Activated CD4-positive, alpha-beta T cell treated with anti-CD3 and anti-CD28 coated beads, Interleukin-2, amount 10 ng/mL, durations not matched to agents 24 days and 14 days (primary cell): ENCODE results near the gene SPINT1. TPM values are rescaled to one million over a fixed set of nuclear protein-coding genes. Genes with fewer than 3 reads are reported as not detected.
A peak's percentile ranks its signal among the peaks of the same experiment; 100 is the strongest.

ENCODE experiments used
- DNase-seq: peaks from one replicate; pipeline ENCODE4 v3.0.0; 2022
- H3K27ac Mint-ChIP-seq: one replicate; pipeline ENCODE4 v1.8.0; 2022; ENCODE audit warnings: mild to moderate bottlenecking, mixed read lengths
- H3K27me3 Mint-ChIP-seq: one replicate; pipeline ENCODE4 v1.8.0; 2022; ENCODE audit warnings: mixed read lengths
- H3K36me3 Mint-ChIP-seq: one replicate; pipeline ENCODE4 v1.8.0; 2022; ENCODE audit warnings: low read depth, mild to moderate bottlenecking, mixed read lengths
- H3K4me1 Mint-ChIP-seq: one replicate; pipeline ENCODE4 v1.8.0; 2021; ENCODE audit warnings: mixed read lengths
- H3K4me3 Mint-ChIP-seq: one replicate; pipeline ENCODE4 v1.8.0; 2022; ENCODE audit warnings: mild to moderate bottlenecking, moderate library complexity, mixed read lengths
- H3K9me3 Mint-ChIP-seq: one replicate; pipeline ENCODE4 v1.8.0; 2021; ENCODE audit warnings: mixed read lengths
- intact Hi-C: fragments of 100-400 bp; cut with micrococcal nuclease; formaldehyde crosslinking; loops from one replicate; pipeline ENCODE4 v1.15.1; 2023
- total RNA-seq: library from RNA; stranded (reverse); gene quantifications from 2 replicates; pipeline ENCODE4 v1.2.3, GENCODE V29; 2022

The SPINT1 gene
- total RNA-seq = 11.3 and 12.9 TPM in 2 replicates

- peaks cover 3% of the 10 kb centered on the region for H3K36me3 Mint-ChIP-seq
- H3K27ac Mint-ChIP-seq = peak within 1 kb of the TSS; percentile 56
- H3K4me3 Mint-ChIP-seq = peak within 1 kb of the TSS; percentile 90
- peaks cover 27% of the 10 kb centered on the region for H3K4me1 Mint-ChIP-seq
- H3K27me3 Mint-ChIP-seq = peaks cover 19% of the 10 kb centered on the region
- no peaks in the 10 kb centered on the region for H3K9me3 Mint-ChIP-seq
- intact Hi-C loops = loop anchor here (1.0 kb wide), 1 partner anchor 48 kb away; no protein-coding TSS in a partner anchor
- DNase-seq = peak; percentile 81
These were observed at the start of gene SPINT1 for GRCh38 chr15:40843885-40844695. TSS of gene SPINT1 (plus strand) at chr15:40844048. CDS start at chr15:40844555, 507 bp downstream.

GRCh38 chr15:40796041-40796440, 47.8 kb upstream of the SPINT1 start:
- intact Hi-C loops = no loop called here
- no peak overlapping the region for H3K27ac Mint-ChIP-seq
- no peaks in the 10 kb centered on the region for H3K9me3 Mint-ChIP-seq
- DNase-seq = no peak
- H3K4me1 Mint-ChIP-seq = peaks cover 17% of the 10 kb centered on the region
- H3K4me3 Mint-ChIP-seq = no peak overlapping the region
- H3K36me3 Mint-ChIP-seq = peaks cover 30% of the 10 kb centered on the region
- no peaks in the 10 kb centered on the region for H3K27me3 Mint-ChIP-seq

GRCh38 chr15:40796512-40796911, 47.3 kb upstream of the SPINT1 start:
- Mint-ChIP-seq H3K27me3 (no peaks in the 10 kb centered on the region), H3K27ac (no peak overlapping the region), H3K4me3 (no peak overlapping the region), H3K36me3 (peaks cover 32% of the 10 kb centered on the region), H3K9me3 (no peaks in the 10 kb centered on the region), H3K4me1 (peaks cover 17% of the 10 kb centered on the region)
- no peak for DNase-seq
- intact Hi-C loops = no loop called here

- Mint-ChIP-seq H3K27ac (no peak overlapping the region), H3K4me1 (peaks cover 12% of the 10 kb centered on the region)
These were observed 44.3 kb upstream of the SPINT1 start for GRCh38 chr15:40799523-40799922.

GRCh38 chr15:40803076-40803475, 40.8 kb upstream of the SPINT1 start:
- Mint-ChIP-seq H3K4me3 (no peak overlapping the region), H3K9me3 (no peaks in the 10 kb centered on the region), H3K4me1 (peaks cover 14% of the 10 kb centered on the region), H3K36me3 (peaks cover 29% of the 10 kb centered on the region), H3K27me3 (no peaks in the 10 kb centered on the region), H3K27ac (no peak overlapping the region)
- intact Hi-C loops = no loop called here
- DNase-seq = no peak

More at GRCh38 chr15:40799523-40799922, 44.3 kb upstream of the SPINT1 start:
- Mint-ChIP-seq H3K9me3 (no peaks in the 10 kb centered on the region), H3K36me3 (peaks cover 27% of the 10 kb centered on the region), H3K4me3 (no peak overlapping the region), H3K27me3 (no peaks in the 10 kb centered on the region)
- intact Hi-C loops = no loop called here
- DNase-seq = no peak

GRCh38 chr15:40803688-40804087, 40.2 kb upstream of the SPINT1 start:
- Mint-ChIP-seq H3K4me3 (no peak overlapping the region), H3K27me3 (no peaks in the 10 kb centered on the region), H3K9me3 (no peaks in the 10 kb centered on the region), H3K4me1 (peaks cover 16% of the 10 kb centered on the region), H3K27ac (no peak overlapping the region), H3K36me3 (peaks cover 23% of the 10 kb centered on the region)
- no peak for DNase-seq
- intact Hi-C loops = no loop called here

GRCh38 chr15:40806672-40807027, 37.2 kb upstream of the SPINT1 start:
- intact Hi-C loops = loop anchor here (1.0 to 2.0 kb wide), 7 partner anchors 20 to 310 kb away; partner anchors contain the start of genes INO80, KNL1, RMDN3 and RPUSD2
- no peak for DNase-seq
- Mint-ChIP-seq H3K36me3 (peaks cover 24% of the 10 kb centered on the region), H3K4me1 (peaks cover 16% of the 10 kb centered on the region), H3K4me3 (peak overlapping the region; percentile 93), H3K9me3 (no peaks in the 10 kb centered on the region), H3K27me3 (no peaks in the 10 kb centered on the region), H3K27ac (peak overlapping the region; percentile 96)

- H3K4me3 Mint-ChIP-seq = peak within 1 kb of the TSS; percentile 93
- peak within 1 kb of the TSS; percentile 96 for H3K27ac Mint-ChIP-seq
- DNase-seq = peak; percentile 98
- H3K4me1 Mint-ChIP-seq = peaks cover 13% of the 10 kb centered on the region
- H3K9me3 Mint-ChIP-seq = no peaks in the 10 kb centered on the region
- peaks cover 24% of the 10 kb centered on the region for H3K36me3 Mint-ChIP-seq
- intact Hi-C loops = loop anchor here (1.0 to 2.0 kb wide), 7 partner anchors 20 to 309 kb away; partner anchors contain the start of genes INO80, KNL1, RMDN3 and RPUSD2
- H3K27me3 Mint-ChIP-seq = no peaks in the 10 kb centered on the region
These were observed 36.6 kb upstream of the SPINT1 start, which contains the start of the genes DNAJC17 and ZFYVE19 for GRCh38 chr15:40807028-40807887. TSS of gene DNAJC17 (minus strand) at chr15:40807473. CDS start at chr15:40807446, 27 bp downstream. TSS of gene ZFYVE19 (plus strand) at chr15:40807089. CDS start at chr15:40807590, 501 bp downstream.

- no peaks in the 10 kb centered on the region for H3K9me3 Mint-ChIP-seq
- H3K36me3 Mint-ChIP-seq = peaks cover 26% of the 10 kb centered on the region
- intact Hi-C loops = loop anchor here (1.0 to 2.0 kb wide), 7 partner anchors 21 to 308 kb away; partner anchors contain the start of genes INO80, KNL1, RMDN3 and RPUSD2
- H3K27me3 Mint-ChIP-seq = no peaks in the 10 kb centered on the region
- H3K27ac Mint-ChIP-seq = peak overlapping the region; percentile 96
- peak overlapping the region; percentile 93 for H3K4me3 Mint-ChIP-seq
- peak; percentile 63 for DNase-seq
- H3K4me1 Mint-ChIP-seq = peaks cover 13% of the 10 kb centered on the region
These were observed 35.9 kb upstream of the SPINT1 start for GRCh38 chr15:40807888-40808461.

- H3K4me3 Mint-ChIP-seq = peak overlapping the region; percentile 93
- peaks cover 26% of the 10 kb centered on the region for H3K36me3 Mint-ChIP-seq
- H3K4me1 Mint-ChIP-seq = peaks cover 13% of the 10 kb centered on the region
- H3K27ac Mint-ChIP-seq = peak overlapping the region; percentile 41
- intact Hi-C loops = no loop called here
- H3K9me3 Mint-ChIP-seq = no peaks in the 10 kb centered on the region
- no peaks in the 10 kb centered on the region for H3K27me3 Mint-ChIP-seq
- DNase-seq = no peak
These were observed 34.9 kb upstream of the SPINT1 start for GRCh38 chr15:40808861-40809450.

- intact Hi-C loops = no loop called here
- Mint-ChIP-seq H3K27me3 (no peaks in the 10 kb centered on the region), H3K9me3 (no peaks in the 10 kb centered on the region), H3K4me1 (peaks cover 8% of the 10 kb centered on the region), H3K27ac (peak overlapping the region; percentile 49), H3K4me3 (no peak overlapping the region), H3K36me3 (peaks cover 31% of the 10 kb centered on the region)
- DNase-seq = no peak
These were observed 31.0 kb upstream of the SPINT1 start for GRCh38 chr15:40812721-40813425.

GRCh38 chr15:40815042-40815698, 28.7 kb upstream of the SPINT1 start:
- no peaks in the 10 kb centered on the region for H3K9me3 Mint-ChIP-seq
- H3K4me3 Mint-ChIP-seq = no peak overlapping the region
- no peaks in the 10 kb centered on the region for H3K4me1 Mint-ChIP-seq
- H3K27ac Mint-ChIP-seq = no peak overlapping the region
- H3K27me3 Mint-ChIP-seq = no peaks in the 10 kb centered on the region
- peaks cover 28% of the 10 kb centered on the region for H3K36me3 Mint-ChIP-seq
- no peak for DNase-seq
- intact Hi-C loops = no loop called here
